NT2/D1 (cell line): Measurements from ENCODE around the gene TOR1AIP2.
"Not testable (repeated sequence)": the region's sequence is repeated elsewhere in the genome, so short reads cannot be mapped to it uniquely, and the experiment has no call there.

ENCODE experiments used
- DNase-seq: peaks from one replicate; pipeline ENCODE4 v3.0.0-alpha.2; 2011; ENCODE audit warnings: low read depth, low spot score
- H3K27me3 ChIP-seq: 2 replicates; pipeline ENCODE4 v1.6.0; 2011; ENCODE audit warnings: mild to moderate bottlenecking; ENCODE audit not compliant: insufficient read length, insufficient read depth
- H3K36me3 ChIP-seq: 2 replicates; pipeline ENCODE4 v1.6.1; 2011; ENCODE audit warnings: mild to moderate bottlenecking, low read length, mixed read lengths; ENCODE audit not compliant: insufficient read depth, insufficient read length
- H3K4me1 ChIP-seq: 2 replicates; pipeline ENCODE4 v1.5.1; 2011; ENCODE audit not compliant: insufficient read depth, insufficient read length
- H3K4me3 ChIP-seq: 2 replicates; pipeline ENCODE4 v1.5.1; 2011; ENCODE audit warnings: low read depth; ENCODE audit not compliant: insufficient read length
- H3K9ac ChIP-seq: 2 replicates; pipeline ENCODE4 v1.6.0; 2011; ENCODE audit warnings: low read depth; ENCODE audit not compliant: insufficient read length
- H3K9me3 ChIP-seq: 2 replicates; pipeline ENCODE4 v1.5.1; 2011; ENCODE audit warnings: mild to moderate bottlenecking, low read length; ENCODE audit not compliant: insufficient read depth
- SUZ12 ChIP-seq: IDR thresholded peaks from 2 replicates; pipeline ENCODE4 v1.6.1; 2011; ENCODE audit not compliant: insufficient read length, insufficient read depth; ENCODE audit errors: extremely low read depth
- YY1 ChIP-seq: IDR thresholded peaks from 2 replicates; pipeline ENCODE4 v1.6.1; 2011; ENCODE audit not compliant: insufficient read length, insufficient read depth
- ZNF274 ChIP-seq: IDR thresholded peaks from 2 replicates; pipeline ENCODE4 v1.6.1; 2011; ENCODE audit warnings: mild to moderate bottlenecking, low read depth, low read length

Gene TOR1AIP2

DNA sequence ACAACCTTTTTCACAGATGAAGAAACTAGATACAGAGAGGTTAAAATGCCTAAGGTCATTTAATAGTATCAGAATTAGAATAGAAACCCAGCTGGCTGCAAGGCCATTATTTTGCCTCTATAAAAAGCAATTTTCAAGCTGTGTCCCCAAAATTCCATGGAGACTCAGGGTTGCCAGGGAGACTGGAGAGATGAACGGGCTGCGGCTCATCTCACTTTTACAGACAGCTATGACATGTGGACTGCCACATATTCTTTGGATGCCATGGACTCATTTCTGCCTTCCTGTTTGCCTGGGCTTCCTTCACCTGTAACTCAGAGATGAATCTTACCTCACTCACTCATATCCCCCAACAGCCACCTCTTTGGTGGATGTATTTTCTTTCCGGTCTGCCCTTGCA, 17.0 kb downstream of the TOR1AIP2 start:
- DNase-seq: no peak
- Histone ChIP-seq H3K4me3 (no peak overlapping the region), H3K4me1 (no peaks in the 10 kb centered on the region), H3K9me3 (no peaks in the 10 kb centered on the region), H3K9ac (no peak overlapping the region), H3K27me3 (no peaks in the 10 kb centered on the region), H3K36me3 (peaks cover 82% of the 10 kb centered on the region)
- no peak for TF ChIP-seq YY1
- TF ChIP-seq ZNF274: no peak
- TF ChIP-seq SUZ12: no peak

DNA sequence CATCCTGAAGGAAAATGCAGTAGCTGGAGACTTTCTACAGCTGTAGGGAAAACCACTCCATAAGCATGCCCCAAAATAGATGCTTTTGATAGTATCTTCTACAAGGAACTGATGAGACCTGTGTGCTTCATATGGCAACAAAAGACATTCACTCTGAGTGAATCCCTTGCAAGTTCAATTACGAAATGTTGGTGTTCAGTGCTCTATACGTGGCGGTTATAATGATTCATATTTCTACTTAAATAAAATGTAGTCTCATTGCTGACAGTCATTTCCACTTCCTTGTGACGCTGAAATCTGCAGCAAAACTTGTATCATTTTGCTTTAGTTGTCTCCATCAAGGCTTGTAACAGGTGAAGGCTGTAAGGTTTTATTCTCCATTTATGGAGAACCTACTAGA, 20.6 kb downstream of the TOR1AIP2 start:
- DNase-seq: no peak
- no peaks in the 10 kb centered on the region for H3K4me1 ChIP-seq
- H3K4me3 ChIP-seq: no peak overlapping the region
- no peaks in the 10 kb centered on the region for H3K27me3 ChIP-seq
- TF ChIP-seq SUZ12: no peak
- TF ChIP-seq YY1: no peak
- H3K9ac ChIP-seq: no peak overlapping the region
- H3K9me3 ChIP-seq: no peaks in the 10 kb centered on the region
- peaks cover 66% of the 10 kb centered on the region for H3K36me3 ChIP-seq

DNA sequence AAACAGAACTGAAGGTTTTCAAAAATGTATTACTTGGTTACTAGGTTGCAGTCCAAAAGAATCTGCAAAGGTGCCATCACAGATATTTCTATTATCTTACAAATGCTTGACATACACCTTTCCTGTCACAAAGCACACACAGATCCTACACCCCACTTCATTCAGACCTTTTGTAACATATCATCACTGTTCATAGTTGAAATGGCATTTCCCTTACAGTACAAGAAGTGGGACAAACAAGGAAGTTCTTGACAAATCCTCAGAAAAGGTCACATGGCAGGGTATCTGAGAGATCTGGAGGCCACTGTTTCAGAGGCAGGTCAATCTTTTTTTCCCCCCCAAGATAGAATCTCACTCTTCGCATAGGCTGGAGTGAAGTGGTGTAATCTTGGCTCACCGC, 21.3 kb downstream of the TOR1AIP2 start:
- Histone ChIP-seq H3K4me1 (no peaks in the 10 kb centered on the region), H3K9ac (no peak overlapping the region), H3K4me3 (no peak overlapping the region), H3K9me3 (no peaks in the 10 kb centered on the region), H3K27me3 (no peaks in the 10 kb centered on the region), H3K36me3 (peaks cover 66% of the 10 kb centered on the region)
- DNase-seq: no peak
- TF ChIP-seq SUZ12 (no peak), YY1 (no peak), ZNF274 (no peak)

DNA sequence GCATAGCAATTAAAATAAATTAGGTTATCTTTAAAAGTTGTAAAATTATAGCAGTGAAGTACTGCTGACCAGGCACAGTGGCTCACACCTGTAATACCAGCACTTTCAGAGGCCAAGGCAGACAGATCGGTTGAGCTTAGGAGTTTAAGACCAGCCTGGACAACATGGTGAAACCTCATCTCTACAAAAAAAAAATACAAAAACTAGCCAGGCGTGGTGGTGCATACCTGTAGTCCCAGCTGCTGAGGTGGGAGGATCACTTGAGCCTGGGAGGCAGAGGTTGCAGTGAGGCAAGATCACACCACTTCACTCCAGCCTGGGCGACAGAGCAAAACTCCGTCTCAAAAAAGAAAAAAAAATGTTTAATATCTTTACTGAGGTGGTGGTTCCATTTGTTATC, 21.8 kb downstream of the TOR1AIP2 start:
- H3K27me3 ChIP-seq, DNase-seq, H3K4me1 ChIP-seq, H3K9me3 ChIP-seq, H3K9ac ChIP-seq, H3K4me3 ChIP-seq: not testable (repeated sequence)
- H3K36me3 ChIP-seq: peaks cover 66% of the 10 kb centered on the region

DNA sequence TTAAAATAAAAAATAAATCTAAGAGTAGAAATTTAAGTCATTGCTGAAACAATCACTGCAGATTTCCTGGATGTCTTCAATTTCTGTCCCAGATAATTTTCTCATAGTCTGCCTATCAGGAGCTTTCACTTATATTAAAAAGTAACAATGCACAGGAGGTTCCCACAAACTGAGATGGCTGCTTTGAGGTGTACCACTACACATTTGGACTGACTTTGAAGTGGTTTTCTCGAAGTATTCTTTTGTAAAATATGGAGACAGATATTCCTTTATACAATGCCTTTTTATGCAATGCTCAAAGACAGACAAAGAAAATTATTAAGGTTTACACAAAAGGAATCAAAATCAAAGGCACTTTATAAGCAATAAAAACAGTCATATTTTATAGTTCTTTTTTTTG, 24.5 kb downstream of the TOR1AIP2 start:
- TF ChIP-seq ZNF274: no peak
- no peak for TF ChIP-seq YY1
- no peak for TF ChIP-seq SUZ12
- Histone ChIP-seq H3K36me3 (peaks cover 74% of the 10 kb centered on the region), H3K9ac (no peak overlapping the region), H3K4me3 (no peak overlapping the region), H3K27me3 (no peaks in the 10 kb centered on the region), H3K4me1 (no peaks in the 10 kb centered on the region), H3K9me3 (no peaks in the 10 kb centered on the region)
- no peak for DNase-seq

DNA sequence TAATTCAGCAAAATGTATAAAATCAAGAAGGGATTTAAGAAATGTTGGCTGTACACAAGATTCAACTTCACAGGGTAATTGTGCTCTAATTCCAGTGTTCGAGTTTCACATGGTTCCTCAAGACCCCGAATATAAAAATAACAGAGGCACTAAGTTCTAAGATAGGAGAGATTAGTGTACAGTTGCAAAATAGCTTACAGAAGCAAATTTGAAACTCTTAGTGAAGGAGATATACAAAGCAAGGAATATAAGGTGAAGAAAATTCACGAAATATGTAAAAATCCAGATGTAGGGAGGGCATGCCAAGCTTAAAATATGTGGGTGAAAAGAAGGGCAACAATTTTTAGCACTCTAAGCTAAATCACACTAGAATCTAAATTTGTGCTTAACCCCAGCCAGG, 29.4 kb downstream of the TOR1AIP2 start:
- TF ChIP-seq ZNF274 (no peak), SUZ12 (no peak), YY1 (no peak)
- H3K4me3 ChIP-seq: no peak overlapping the region
- H3K4me1 ChIP-seq: no peaks in the 10 kb centered on the region
- H3K9me3 ChIP-seq: no peaks in the 10 kb centered on the region
- peaks cover 90% of the 10 kb centered on the region for H3K36me3 ChIP-seq
- no peak for DNase-seq
- no peak overlapping the region for H3K9ac ChIP-seq
- no peaks in the 10 kb centered on the region for H3K27me3 ChIP-seq

DNA sequence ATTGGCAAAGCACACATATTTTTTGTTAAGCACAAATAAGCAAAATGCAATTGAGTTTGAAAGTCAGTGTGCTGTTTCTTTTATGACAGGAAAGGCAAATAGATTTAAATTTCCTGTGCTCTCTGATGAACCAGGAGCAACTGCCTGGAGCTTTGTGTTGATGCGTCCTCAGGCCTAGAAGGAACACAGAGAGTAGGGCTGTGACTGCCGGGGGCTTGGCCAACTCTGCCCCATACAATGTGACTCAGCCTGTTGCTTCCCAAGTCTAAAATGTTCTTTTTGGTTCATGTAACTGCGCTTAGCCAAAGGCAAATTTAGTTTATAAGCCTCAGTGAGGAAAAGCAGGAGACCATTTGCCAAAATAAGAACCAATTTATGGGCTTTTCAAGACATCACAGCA, 37.5 kb downstream of the TOR1AIP2 start:
- H3K36me3 ChIP-seq: peaks cover 24% of the 10 kb centered on the region
- H3K27me3 ChIP-seq: no peaks in the 10 kb centered on the region
- no peak for DNase-seq
- H3K9ac ChIP-seq: no peak overlapping the region
- TF ChIP-seq SUZ12 (no peak), YY1 (no peak), ZNF274 (no peak)
- no peaks in the 10 kb centered on the region for H3K4me1 ChIP-seq
- H3K9me3 ChIP-seq: peaks cover 13% of the 10 kb centered on the region; the same call in 1 of the 2 replicates
- H3K4me3 ChIP-seq: no peak overlapping the region

DNA sequence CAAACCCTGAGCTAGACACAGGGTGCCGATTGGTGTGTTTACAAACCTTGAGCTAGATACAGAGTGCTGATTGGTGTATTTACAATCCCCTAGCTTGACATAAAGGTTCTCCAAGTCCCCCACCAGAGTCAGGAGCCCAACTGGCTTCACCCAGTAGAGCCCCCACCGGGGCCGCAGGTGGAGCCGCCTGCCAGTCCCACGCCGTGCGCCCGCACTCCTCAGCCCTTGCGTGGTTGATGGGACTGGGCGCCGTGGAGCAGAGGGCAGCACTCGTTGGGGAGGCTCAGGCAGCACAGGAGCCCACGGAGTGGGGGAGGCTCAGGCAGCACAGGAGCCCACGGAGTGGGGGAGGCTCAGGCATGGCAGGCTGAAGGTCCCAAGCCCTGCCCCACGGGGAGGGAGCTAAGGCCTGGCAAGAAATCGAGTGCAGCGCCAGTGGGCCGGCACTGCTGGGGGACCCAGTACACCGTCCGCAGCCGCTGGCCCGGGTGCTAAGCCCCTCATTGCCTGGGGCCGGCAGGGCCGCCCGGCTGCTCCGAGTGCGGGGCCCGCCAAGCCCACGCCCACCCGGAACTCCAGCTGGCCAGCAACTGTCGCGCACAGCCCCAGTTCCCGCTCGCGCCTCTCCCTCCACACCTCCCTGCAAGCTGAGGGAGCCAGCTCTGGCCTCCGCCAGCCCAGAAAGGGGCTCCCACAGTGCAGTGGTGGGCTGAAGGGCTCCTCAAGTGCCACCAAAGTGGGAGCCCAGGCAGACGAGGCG, 40.7 kb downstream of the TOR1AIP2 start:
- DNase-seq, H3K36me3 ChIP-seq, H3K4me3 ChIP-seq, H3K4me1 ChIP-seq, H3K27me3 ChIP-seq, H3K9ac ChIP-seq: not testable (repeated sequence)
- peaks cover 13% of the 10 kb centered on the region; the same call in 1 of the 2 replicates for H3K9me3 ChIP-seq
